GM19023 (cell line): ENCODE data around the gene MICAL3.

ENCODE experiments used
- ATAC-seq: cut with Tn5 transposase; IDR thresholded peaks from one replicate; pipeline ENCODE4 v1.9.1; 2021; ENCODE audit warnings: mild to moderate bottlenecking, moderate library complexity; ENCODE audit not compliant: unreplicated experiment

Gene MICAL3

GRCh38 chr22:17804331-17805080 lies 219.9 kb downstream of the MICAL3 start:
- no peak for ATAC-seq

GRCh38 chr22:17803609-17804270 lies 220.6 kb downstream of the MICAL3 start:
- ATAC-seq: no peak

- ATAC-seq: no peak
Observed at GRCh38 chr22:17802822-17803221, 221.5 kb downstream of the MICAL3 start.

- no peak for ATAC-seq
Observed at GRCh38 chr22:17802411-17802810, 221.9 kb downstream of the MICAL3 start.

GRCh38 chr22:17797721-17798559 lies 226.4 kb downstream of the MICAL3 start:
- no peak for ATAC-seq

GRCh38 chr22:17796695-17797094 lies 227.7 kb downstream of the MICAL3 start:
- ATAC-seq: no peak

GRCh38 chr22:17795661-17796548 lies 228.5 kb downstream of the MICAL3 start:
- ATAC-seq: no peak

GRCh38 chr22:17794726-17795542 lies 229.4 kb downstream of the MICAL3 start:
- ATAC-seq: no peak

GRCh38 chr22:17792854-17793434 lies 231.4 kb downstream of the MICAL3 start:
- no peak for ATAC-seq

GRCh38 chr22:17792299-17792698 lies 232.1 kb downstream of the MICAL3 start:
- ATAC-seq: no peak

- no peak for ATAC-seq
Observed at GRCh38 chr22:17791196-17791595, 233.2 kb downstream of the MICAL3 start.

GRCh38 chr22:17789379-17790200 lies 234.8 kb downstream of the MICAL3 start:
- ATAC-seq: no peak

- no peak for ATAC-seq
Observed at GRCh38 chr22:17788528-17789378, 235.6 kb downstream of the MICAL3 start.

GRCh38 chr22:17787716-17788330 lies 236.5 kb downstream of the MICAL3 start:
- no peak for ATAC-seq

- ATAC-seq: no peak
Observed at GRCh38 chr22:17787241-17787640, 237.1 kb downstream of the MICAL3 start.

- no peak for ATAC-seq
Observed at GRCh38 chr22:17786435-17787161, 237.8 kb downstream of the MICAL3 start.
